BLaER1 (cell line): ENCODE measurements around the gene SIAE.

ENCODE experiments used
- H3K27ac ChIP-seq: shearing (Covaris generic); formaldehyde crosslinking; 2 replicates; pipeline ENCODE4 v1.8.1; 2022
- H3K27me3 ChIP-seq: shearing (Covaris generic); formaldehyde crosslinking; 2 replicates; pipeline ENCODE4 v1.8.1; 2022
- H3K36me3 ChIP-seq: shearing (Covaris generic); formaldehyde crosslinking; 2 replicates; pipeline ENCODE4 v1.8.1; 2022
- H3K4me1 ChIP-seq: shearing (Covaris generic); formaldehyde crosslinking; 2 replicates; pipeline ENCODE4 v1.8.1; 2022
- H3K4me2 ChIP-seq: shearing (Covaris generic); formaldehyde crosslinking; 2 replicates; pipeline ENCODE4 v1.8.1; 2022
- H3K4me3 ChIP-seq: shearing (Covaris generic); formaldehyde crosslinking; 2 replicates; pipeline ENCODE4 v1.8.1; 2022
- H3K9ac ChIP-seq: shearing (Covaris generic); formaldehyde crosslinking; 2 replicates; pipeline ENCODE4 v1.8.1; 2022
- H3K9me3 ChIP-seq: shearing (Covaris generic); formaldehyde crosslinking; 2 replicates; pipeline ENCODE4 v1.8.1; 2022
- H4K20me1 ChIP-seq: shearing (Covaris generic); formaldehyde crosslinking; 2 replicates; pipeline ENCODE4 v1.8.1; 2022
- Cebpa-rat ChIP-seq: shearing (Covaris generic); IDR thresholded peaks from 2 replicates; pipeline ENCODE4 v1.8.1; 2022

The SIAE gene

DNA sequence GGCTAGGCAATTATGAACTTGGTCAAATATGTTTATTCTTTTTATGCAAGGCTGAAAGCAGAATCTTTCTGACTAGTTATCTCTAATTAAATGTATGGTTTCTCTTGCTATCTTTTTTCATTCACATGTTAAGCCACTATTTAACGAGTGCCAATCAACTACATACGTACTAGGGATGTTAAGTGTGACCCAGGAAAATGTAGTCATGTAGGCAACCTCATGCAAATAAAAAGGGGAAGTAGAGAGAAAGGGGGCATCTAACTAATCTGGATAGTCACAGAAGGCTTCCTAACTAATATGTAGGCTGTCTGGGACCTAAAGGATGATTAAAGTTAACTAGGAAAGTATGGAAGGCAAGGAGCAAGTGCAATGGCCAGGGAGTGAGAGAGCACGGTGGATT lies 27.4 kb downstream of the SIAE start:
- peaks cover 3% of the 10 kb centered on the region; the same call in 1 of the 2 replicates for H3K4me1 ChIP-seq
- no peak overlapping the region for H3K4me2 ChIP-seq
- H4K20me1 ChIP-seq, result no peaks in the 10 kb centered on the region
- H3K27me3 ChIP-seq, result no peaks in the 10 kb centered on the region
- H3K36me3 ChIP-seq, result no peaks in the 10 kb centered on the region
- TF ChIP-seq Cebpa-rat, result no peak
- no peak overlapping the region for H3K4me3 ChIP-seq
- H3K9me3 ChIP-seq, result no peaks in the 10 kb centered on the region
- H3K9ac ChIP-seq, result no peak overlapping the region
- H3K27ac ChIP-seq, result no peak overlapping the region

DNA sequence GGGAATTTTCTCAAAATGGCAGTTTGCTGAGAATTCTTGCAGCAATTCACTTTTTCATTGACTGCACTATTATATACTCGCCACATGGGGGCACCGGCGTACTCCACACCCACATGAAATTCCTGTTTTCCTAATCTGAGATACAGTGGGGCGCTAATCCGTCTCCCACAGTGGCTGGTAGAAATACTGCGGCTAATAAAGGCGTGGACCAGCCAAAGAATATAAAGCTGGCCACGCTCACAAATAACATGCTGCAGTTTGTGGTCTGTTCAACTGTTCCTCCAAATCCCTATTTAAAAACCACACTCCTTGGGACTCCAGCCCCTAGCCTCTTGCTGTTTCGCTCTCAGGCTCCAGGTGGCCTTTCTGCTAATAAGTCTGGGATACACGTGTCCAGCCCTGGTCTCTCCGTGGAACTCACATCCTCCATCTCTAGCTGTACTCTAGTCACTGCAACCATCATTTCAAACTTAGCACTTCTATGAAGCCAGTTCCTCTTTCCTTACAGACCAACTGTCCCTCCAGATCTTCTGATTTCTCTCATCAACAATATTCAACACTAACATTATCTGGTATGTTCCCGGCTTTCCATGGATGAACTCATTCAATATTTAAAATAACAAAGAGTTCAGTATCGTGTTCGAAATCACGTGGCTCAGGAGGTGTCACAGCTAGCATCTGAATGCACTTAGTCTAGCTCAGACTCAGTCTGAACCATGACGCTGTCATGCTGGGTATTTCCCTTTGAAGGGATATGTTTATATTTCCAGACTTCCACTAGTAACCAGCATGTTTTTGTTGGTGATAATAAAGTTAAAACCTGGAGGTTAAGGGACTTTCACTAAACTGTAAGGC lies 28.9 kb downstream of the SIAE start:
- Histone ChIP-seq H3K36me3 (peaks cover 12% of the 10 kb centered on the region; the same call in 1 of the 2 replicates), H4K20me1 (no peaks in the 10 kb centered on the region), H3K9me3 (no peaks in the 10 kb centered on the region), H3K27me3 (no peaks in the 10 kb centered on the region), H3K4me3 (no peak overlapping the region), H3K9ac (no peak overlapping the region), H3K27ac (no peak overlapping the region), H3K4me1 (peaks cover 3% of the 10 kb centered on the region; the same call in 1 of the 2 replicates), H3K4me2 (no peak overlapping the region)
- no peak for TF ChIP-seq Cebpa-rat

DNA sequence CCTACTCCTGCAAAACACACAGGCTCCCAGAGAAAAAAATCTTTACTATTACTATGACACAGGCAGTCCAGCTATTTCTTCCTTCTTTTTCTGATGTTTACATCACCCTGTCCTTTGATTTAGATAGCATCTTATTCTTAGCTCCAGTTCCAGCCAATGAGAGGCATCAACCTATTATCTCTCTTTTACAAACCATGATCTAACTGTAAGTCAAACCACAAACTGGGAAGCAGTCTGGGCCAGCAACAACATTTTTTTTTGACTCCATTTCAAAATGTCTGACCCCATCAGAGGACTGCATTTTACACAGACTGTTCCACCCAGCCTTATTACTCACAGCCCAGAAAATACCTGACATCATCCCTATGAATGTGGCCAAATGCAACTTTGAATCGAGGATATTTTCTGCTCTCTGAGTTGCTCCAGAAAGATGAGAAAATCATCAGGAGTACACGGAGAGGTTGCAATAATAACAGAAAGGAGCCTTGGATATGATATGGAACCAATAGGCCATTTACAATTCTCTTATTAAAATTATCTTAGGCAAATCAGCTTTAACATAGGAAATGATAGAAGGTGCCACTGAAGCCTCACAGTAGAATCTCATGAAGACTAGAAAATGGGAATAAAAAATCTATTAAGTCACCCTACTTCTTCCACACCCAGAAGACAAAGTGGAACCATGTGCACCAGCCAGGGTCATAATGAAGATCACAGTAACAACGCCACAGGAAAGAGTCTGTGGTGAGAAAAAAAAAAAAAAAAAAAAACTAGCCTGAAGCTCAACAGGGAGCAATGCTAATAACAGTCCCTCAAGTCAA lies 29.7 kb downstream of the SIAE start:
- Histone ChIP-seq H3K4me3 (no peak overlapping the region), H3K27me3 (no peaks in the 10 kb centered on the region), H3K4me2 (no peak overlapping the region), H4K20me1 (no peaks in the 10 kb centered on the region), H3K36me3 (peaks cover 19% of the 10 kb centered on the region), H3K4me1 (peaks cover 3% of the 10 kb centered on the region; the same call in 1 of the 2 replicates), H3K9ac (no peak overlapping the region), H3K9me3 (no peaks in the 10 kb centered on the region), H3K27ac (no peak overlapping the region)
- TF ChIP-seq Cebpa-rat, result no peak

DNA sequence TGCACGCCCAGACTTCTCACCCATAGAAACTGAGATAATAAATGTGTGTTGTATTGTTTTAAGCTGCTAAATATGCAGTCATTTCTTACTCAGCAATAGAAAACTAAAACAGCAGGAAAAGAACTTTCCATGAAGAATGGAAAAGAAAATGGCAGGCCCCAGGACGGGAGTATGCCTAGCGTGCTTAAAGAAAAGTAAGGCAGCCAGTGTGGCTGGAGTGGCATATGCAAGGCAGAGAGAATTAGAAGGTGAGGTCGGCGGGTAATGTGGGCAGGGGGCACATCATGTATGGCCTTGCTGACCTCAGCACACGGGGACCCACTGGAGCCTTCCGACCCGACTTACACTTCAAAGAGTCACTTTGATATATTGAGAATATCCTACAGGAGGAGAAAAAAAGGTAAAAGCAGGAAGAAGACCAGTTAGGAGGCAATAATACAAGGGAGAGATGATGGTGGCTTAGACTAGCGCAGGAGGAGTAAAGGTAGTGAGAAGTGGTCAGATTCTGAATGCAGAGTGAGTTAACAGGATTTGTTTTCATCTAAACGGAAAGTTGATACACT lies 30.4 kb downstream of the SIAE start:
- H3K9ac ChIP-seq, result no peak overlapping the region
- H3K4me1 ChIP-seq, result peaks cover 3% of the 10 kb centered on the region; the same call in 1 of the 2 replicates
- no peak overlapping the region for H3K27ac ChIP-seq
- H4K20me1 ChIP-seq, result no peaks in the 10 kb centered on the region
- no peak overlapping the region for H3K4me3 ChIP-seq
- H3K27me3 ChIP-seq, result no peaks in the 10 kb centered on the region
- H3K36me3 ChIP-seq, result peaks cover 25% of the 10 kb centered on the region
- H3K9me3 ChIP-seq, result no peaks in the 10 kb centered on the region
- TF ChIP-seq Cebpa-rat, result no peak
- H3K4me2 ChIP-seq, result no peak overlapping the region

DNA sequence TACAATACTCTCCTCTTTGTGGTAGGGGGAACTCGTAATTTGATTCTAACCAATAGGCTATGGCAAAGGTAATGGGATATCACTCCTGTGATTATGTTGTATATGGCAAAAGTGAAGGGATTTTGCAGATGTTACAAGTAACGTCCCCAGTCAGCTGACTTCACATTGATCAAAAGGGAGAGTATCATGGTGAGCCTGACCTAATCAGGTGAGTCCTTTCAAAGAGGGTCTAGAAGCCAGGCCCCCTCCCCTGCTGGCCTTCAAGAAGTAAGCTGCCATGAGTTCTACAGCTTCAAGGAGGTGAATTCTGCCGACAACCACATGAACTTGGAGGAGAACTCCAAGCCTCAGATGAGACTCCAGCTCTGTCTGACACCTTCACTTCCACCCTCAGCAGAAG lies 30.9 kb downstream of the SIAE start:
- Histone ChIP-seq H3K9me3 (no peaks in the 10 kb centered on the region), H3K27me3 (no peaks in the 10 kb centered on the region), H3K27ac (no peak overlapping the region), H3K4me3 (no peak overlapping the region), H3K4me2 (no peak overlapping the region), H3K9ac (no peak overlapping the region), H3K36me3 (peaks cover 30% of the 10 kb centered on the region), H4K20me1 (no peaks in the 10 kb centered on the region), H3K4me1 (peaks cover 3% of the 10 kb centered on the region; the same call in 1 of the 2 replicates)
- TF ChIP-seq Cebpa-rat, result no peak

DNA sequence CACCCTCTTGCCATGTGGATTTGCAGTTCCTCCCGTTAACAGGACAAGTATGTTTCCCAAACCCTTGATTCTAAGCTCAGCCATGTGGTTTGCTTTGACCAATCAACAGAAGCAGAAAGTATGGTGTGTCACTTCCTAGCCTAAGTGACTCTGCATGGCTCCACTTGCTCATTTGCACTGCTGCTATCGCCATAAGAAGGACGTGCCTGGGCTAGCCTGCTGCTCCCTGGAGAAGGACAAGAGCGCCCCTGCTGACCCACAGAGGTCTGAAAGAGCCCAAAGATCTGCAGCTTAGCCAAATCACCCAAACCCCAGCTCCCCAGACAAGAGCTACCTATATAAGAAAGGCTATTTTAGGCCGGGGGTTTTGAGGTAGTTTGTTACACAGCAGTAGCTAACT lies 32.9 kb downstream of the SIAE start:
- H3K27ac ChIP-seq, result no peak overlapping the region
- H3K4me1 ChIP-seq, result peaks cover 3% of the 10 kb centered on the region; the same call in 1 of the 2 replicates
- H3K9ac ChIP-seq, result no peak overlapping the region
- H3K9me3 ChIP-seq, result no peaks in the 10 kb centered on the region
- H3K4me3 ChIP-seq, result no peak overlapping the region
- no peak for TF ChIP-seq Cebpa-rat
- H3K4me2 ChIP-seq, result no peak overlapping the region
- no peaks in the 10 kb centered on the region for H4K20me1 ChIP-seq
- peaks cover 50% of the 10 kb centered on the region for H3K36me3 ChIP-seq
- H3K27me3 ChIP-seq, result no peaks in the 10 kb centered on the region

DNA sequence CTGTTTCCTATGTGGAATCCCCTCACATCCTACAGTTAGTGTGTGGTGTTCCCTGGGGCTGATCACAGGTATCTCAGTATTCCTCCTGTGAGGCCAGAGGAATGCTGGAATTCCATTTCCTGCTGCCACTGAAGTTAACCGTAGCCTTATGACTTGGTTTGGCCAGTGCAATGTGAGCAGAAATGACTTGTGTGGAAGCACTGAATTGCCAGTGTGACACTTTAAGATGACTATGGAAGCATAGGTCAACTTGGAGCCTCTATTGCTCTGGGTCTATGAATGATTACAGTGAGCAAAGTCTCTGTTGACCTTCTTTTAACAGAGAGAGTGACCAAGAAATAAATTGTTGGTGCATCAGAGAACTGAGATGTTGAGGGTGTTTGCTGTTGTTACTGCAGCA lies 34.4 kb downstream of the SIAE start:
- Histone ChIP-seq H3K4me1 (peaks cover 3% of the 10 kb centered on the region; the same call in 1 of the 2 replicates), H3K27me3 (no peaks in the 10 kb centered on the region), H4K20me1 (peaks cover 5% of the 10 kb centered on the region; the same call in 1 of the 2 replicates), H3K36me3 (peaks cover 59% of the 10 kb centered on the region), H3K4me3 (no peak overlapping the region), H3K4me2 (no peak overlapping the region), H3K27ac (no peak overlapping the region), H3K9ac (no peak overlapping the region), H3K9me3 (no peaks in the 10 kb centered on the region)
- no peak for TF ChIP-seq Cebpa-rat

DNA sequence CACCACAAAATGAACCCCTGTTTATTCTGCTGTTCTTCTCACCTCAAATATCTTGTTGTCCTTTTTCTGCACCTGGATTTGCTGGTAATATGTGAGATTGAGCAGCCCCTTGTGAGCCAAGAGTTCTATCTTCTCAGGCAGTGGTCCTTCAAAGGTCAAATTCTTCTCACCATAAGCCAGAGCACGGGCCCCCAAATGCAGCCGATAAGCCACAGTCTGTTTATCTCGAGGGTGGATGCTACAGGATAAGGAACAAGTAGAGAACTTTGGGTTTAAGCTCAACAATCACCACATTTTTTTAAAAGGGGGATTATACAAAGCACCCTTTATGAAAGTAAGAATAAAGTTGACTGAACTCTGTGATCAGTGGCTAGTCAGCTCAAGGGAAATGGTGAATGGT lies 35.0 kb downstream of the SIAE start:
- H4K20me1 ChIP-seq, result peaks cover 5% of the 10 kb centered on the region; the same call in 1 of the 2 replicates
- H3K4me2 ChIP-seq, result no peak overlapping the region
- 0 out of 2 replicates have a peak, but pooled peaks cover 1% of the 10 kb centered on the region for H3K4me1 ChIP-seq
- H3K9me3 ChIP-seq, result no peaks in the 10 kb centered on the region
- no peak for TF ChIP-seq Cebpa-rat
- no peak overlapping the region for H3K4me3 ChIP-seq
- no peaks in the 10 kb centered on the region for H3K27me3 ChIP-seq
- no peak overlapping the region for H3K9ac ChIP-seq
- no peak overlapping the region for H3K27ac ChIP-seq
- peaks cover 66% of the 10 kb centered on the region for H3K36me3 ChIP-seq

DNA sequence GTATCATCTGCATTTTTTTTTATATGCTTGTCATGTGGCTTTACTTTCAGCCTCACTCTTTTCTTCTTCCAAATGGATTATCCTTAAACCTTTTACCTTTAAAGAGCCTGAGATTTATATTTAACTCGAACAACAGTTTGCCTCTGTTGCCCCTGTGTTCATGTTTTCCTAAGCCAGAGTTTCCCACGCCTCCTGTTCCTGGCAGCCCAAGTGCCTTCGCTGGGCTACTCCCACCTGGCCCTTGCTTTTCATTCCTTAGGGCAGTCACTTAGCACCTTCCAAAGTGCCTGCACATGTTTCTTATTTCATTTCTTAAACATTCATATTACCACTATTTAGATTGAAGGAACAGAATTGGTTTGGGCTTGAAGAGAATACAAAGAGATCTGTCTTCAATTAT lies 37.6 kb downstream of the SIAE start:
- H3K4me2 ChIP-seq, result no peak overlapping the region
- no peak overlapping the region for H3K4me3 ChIP-seq
- H3K9ac ChIP-seq, result no peak overlapping the region
- no peaks in the 10 kb centered on the region for H3K9me3 ChIP-seq
- H3K27ac ChIP-seq, result no peak overlapping the region
- no peak for TF ChIP-seq Cebpa-rat
- H3K27me3 ChIP-seq, result no peaks in the 10 kb centered on the region
- peaks cover 92% of the 10 kb centered on the region for H3K36me3 ChIP-seq
- no peaks in the 10 kb centered on the region for H3K4me1 ChIP-seq
- peaks cover 10% of the 10 kb centered on the region; the same call in 1 of the 2 replicates for H4K20me1 ChIP-seq
